IPS DF 19.7 (cell line): ENCODE data around the gene RUNX1.

Source experiments
- DNase-seq: peaks from one replicate; pipeline ENCODE4 v3.0.0-alpha.2; 2013; ENCODE audit warnings: low read depth, low spot score

RUNX1 gene

GRCh38 chr21:34744801-34745200, 304.3 kb downstream of the RUNX1 start:
- DNase-seq = no peak

- no peak for DNase-seq
Observed at GRCh38 chr21:34743831-34744230, 305.3 kb downstream of the RUNX1 start.

- no peak for DNase-seq
Observed at GRCh38 chr21:34743285-34743684, 305.8 kb downstream of the RUNX1 start.

DNA sequence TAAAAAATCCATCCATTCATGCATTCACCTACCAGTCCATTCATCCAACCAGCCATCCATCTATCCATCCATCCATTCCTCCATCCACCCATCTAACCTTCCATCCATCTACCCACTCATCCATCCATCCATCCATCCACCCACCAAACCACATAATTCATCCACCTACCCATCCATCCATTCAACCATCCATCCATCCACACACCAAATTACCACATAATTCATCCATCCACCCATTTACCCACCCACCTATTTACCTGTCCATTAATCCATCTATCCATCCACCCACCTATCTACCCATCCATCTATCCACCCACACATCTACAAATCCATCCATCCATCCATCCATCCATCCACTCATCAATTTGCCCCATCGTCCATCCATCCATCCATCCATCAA, 308.9 kb downstream of the RUNX1 start:
- no peak for DNase-seq
